GM18520 (cell line): ENCODE measurements around the gene DHX8.

Source experiments
- ATAC-seq: cut with Tn5 transposase; IDR thresholded peaks from one replicate; pipeline ENCODE4 v1.9.1; 2021; ENCODE audit not compliant: unreplicated experiment

Gene DHX8

GRCh38 chr17:43546319-43547188 is 62.8 kb downstream of the DHX8 start, which contains the start of gene ETV4:
ETV4 (minus strand) TSS chr17:43546340; CDS start chr17:43545617, 723 bp downstream.
- no peak for ATAC-seq

- ATAC-seq, result no peak
These were observed 63.4 kb downstream of the DHX8 start for GRCh38 chr17:43547189-43547550.

GRCh38 chr17:43547659-43548256 is 64.0 kb downstream of the DHX8 start:
- ATAC-seq, result no peak

- no peak for ATAC-seq
These were observed 65.1 kb downstream of the DHX8 start for GRCh38 chr17:43548689-43549379.

- ATAC-seq, result no peak
These were observed 65.7 kb downstream of the DHX8 start for GRCh38 chr17:43549496-43549895.

GRCh38 chr17:43550754-43551153 is 67.0 kb downstream of the DHX8 start:
- no peak for ATAC-seq

GRCh38 chr17:43552229-43552837 is 68.6 kb downstream of the DHX8 start:
- ATAC-seq, result no peak

GRCh38 chr17:43553573-43553972 is 69.8 kb downstream of the DHX8 start:
- ATAC-seq, result no peak

GRCh38 chr17:43554857-43555256 is 71.1 kb downstream of the DHX8 start:
- no peak for ATAC-seq

- no peak for ATAC-seq
These were observed 72.5 kb downstream of the DHX8 start for GRCh38 chr17:43556292-43556691.

GRCh38 chr17:43558805-43559160 is 75.0 kb downstream of the DHX8 start:
- ATAC-seq, result no peak

GRCh38 chr17:43559161-43559816 is 75.5 kb downstream of the DHX8 start:
- no peak for ATAC-seq

GRCh38 chr17:43560461-43561427 is 77.0 kb downstream of the DHX8 start:
- ATAC-seq, result no peak

- no peak for ATAC-seq
These were observed 79.2 kb downstream of the DHX8 start for GRCh38 chr17:43562679-43563599.

GRCh38 chr17:43563600-43564594 is 80.1 kb downstream of the DHX8 start:
- ATAC-seq, result no peak

GRCh38 chr17:43568506-43569082 is 84.8 kb downstream of the DHX8 start:
- ATAC-seq, result no peak

GRCh38 chr17:43570518-43570928 is 86.7 kb downstream of the DHX8 start:
- no peak for ATAC-seq
